GM23338 (cell line): ENCODE data around the gene CDH18. TPM values are rescaled to one million over a fixed set of nuclear protein-coding genes. Genes with fewer than 3 reads are reported as not detected.

Source experiments
- ATAC-seq: fragments of 200-7000 bp; cut with Tn5 transposase; 3 replicates; pipeline ENCODE4 v1.9.1; 2020
- DNase-seq: peaks from one replicate; pipeline ENCODE4 v3.0.0-alpha.2; 2015; ENCODE audit warnings: low spot score
- H2AFZ ChIP-seq: fragments of 200-600 bp; sonication (generic); 2 replicates; pipeline ENCODE4 v1.8.0; 2016; ENCODE audit warnings: antibody characterized with exemption, mild to moderate bottlenecking, moderate library complexity
- H3F3A ChIP-seq: fragments of 200-600 bp; sonication (generic); replicated peaks from 2 replicates; pipeline ENCODE4 v1.8.0; 2017; ENCODE audit warnings: antibody characterized with exemption, mixed run types, low read depth
- H3K27ac ChIP-seq: fragments of 200-600 bp; sonication (generic); 2 replicates; pipeline ENCODE4 v1.6.1; 2016; ENCODE audit warnings: low read depth
- H3K27me3 ChIP-seq: fragments of 200-600 bp; sonication (generic); 2 replicates; pipeline ENCODE4 v1.8.0; 2016; ENCODE audit warnings: mild to moderate bottlenecking, mixed run types, moderate library complexity; ENCODE audit not compliant: insufficient read depth
- H3K36me3 ChIP-seq: fragments of 200-600 bp; sonication (generic); 2 replicates; pipeline ENCODE4 v1.8.0; 2016; ENCODE audit warnings: mild to moderate bottlenecking; ENCODE audit not compliant: insufficient read depth
- H3K4me1 ChIP-seq: fragments of 200-600 bp; sonication (generic); 2 replicates; pipeline ENCODE4 v1.8.0; 2016; ENCODE audit warnings: mild to moderate bottlenecking, moderate library complexity; ENCODE audit not compliant: insufficient read depth
- H3K4me2 ChIP-seq: fragments of 200-600 bp; sonication (generic); 2 replicates; pipeline ENCODE4 v1.7.1; 2017; ENCODE audit warnings: mixed run types
- H3K4me3 ChIP-seq: fragments of 200-600 bp; sonication (generic); 2 replicates; pipeline ENCODE4 v1.6.1; 2016; ENCODE audit warnings: mixed run types
- H3K79me2 ChIP-seq: fragments of 200-600 bp; sonication (generic); replicated peaks from 2 replicates; pipeline ENCODE4 v1.8.0; 2017; ENCODE audit warnings: mild to moderate bottlenecking; ENCODE audit not compliant: insufficient read depth
- H3K9me2 ChIP-seq: fragments of 200-600 bp; sonication (generic); 2 replicates; pipeline ENCODE4 v1.8.0; 2017; ENCODE audit not compliant: insufficient read depth
- H4K20me1 ChIP-seq: fragments of 200-600 bp; sonication (generic); replicated peaks from 2 replicates; pipeline ENCODE4 v1.8.0; 2017; ENCODE audit warnings: mild to moderate bottlenecking; ENCODE audit not compliant: insufficient read depth
- H3K27ac Mint-ChIP-seq: 2 replicates; pipeline ENCODE4 v1.8.0; 2020; ENCODE audit warnings: inconsistent platforms, mild to moderate bottlenecking, moderate library complexity, mixed read lengths
- H3K27me3 Mint-ChIP-seq: 3 replicates; pipeline ENCODE4 v1.8.0; 2022; ENCODE audit warnings: low read depth, mild to moderate bottlenecking, moderate library complexity, mixed read lengths, inconsistent platforms; ENCODE audit not compliant: insufficient read depth, poor library complexity
- H3K36me3 Mint-ChIP-seq: 3 replicates; pipeline ENCODE4 v1.8.0; 2021; ENCODE audit warnings: low read depth, mild to moderate bottlenecking, inconsistent platforms, moderate library complexity, mixed read lengths
- H3K4me1 Mint-ChIP-seq: 3 replicates; pipeline ENCODE4 v1.8.0; 2020; ENCODE audit warnings: mild to moderate bottlenecking, inconsistent platforms, mixed read lengths
- H3K4me3 Mint-ChIP-seq: 3 replicates; pipeline ENCODE4 v1.8.0; 2021; ENCODE audit warnings: moderate library complexity, mild to moderate bottlenecking, inconsistent platforms, mixed read lengths
- H3K9me3 Mint-ChIP-seq: 3 replicates; pipeline ENCODE4 v1.8.0; 2020; ENCODE audit warnings: moderate library complexity, mild to moderate bottlenecking, inconsistent platforms, mixed read lengths
- CREB1 ChIP-seq: fragments of 250-450 bp; sonication (Bioruptor Pico); IDR thresholded peaks from 2 replicates; pipeline ENCODE4 v1.5.0; 2020; ENCODE audit warnings: low read depth, mild to moderate bottlenecking, moderate library complexity
- CTCF ChIP-seq, 2 experiments: fragments of 200-600 bp in 1 of 2; sonication (generic) in 1 of 2; conservative IDR thresholded peaks; 2 replicates each; pipeline versions ENCODE4 v1.5.1 to v1.6.1; 2016 to 2017; ENCODE audit warnings: antibody characterized with exemption in 2 of 2, low read depth in 2 of 2, mild to moderate bottlenecking in 2 of 2, moderate library complexity in 1 of 2
- EZH2 ChIP-seq: fragments of 200-600 bp; sonication (generic); IDR thresholded peaks from one replicate; pipeline ENCODE4 v1.8.0; 2017; ENCODE audit warnings: antibody characterized with exemption, mild to moderate bottlenecking, low read depth; ENCODE audit not compliant: unreplicated experiment
- EZH2phosphoT487 ChIP-seq: fragments of 200-600 bp; sonication (generic); IDR thresholded peaks from one replicate; pipeline ENCODE4 v1.8.1; 2018; ENCODE audit warnings: antibody characterized with exemption; ENCODE audit not compliant: unreplicated experiment
- JUNB ChIP-seq: IDR thresholded peaks from one replicate; pipeline ENCODE4 v1.6.1; 2016; ENCODE audit warnings: antibody characterized with exemption; ENCODE audit not compliant: unreplicated experiment
- NANOG ChIP-seq: IDR thresholded peaks from 2 replicates; pipeline ENCODE4 v1.6.1; 2016; ENCODE audit warnings: antibody characterized with exemption, borderline replicate concordance
- POLR2AphosphoS5 ChIP-seq: IDR thresholded peaks from 2 replicates; pipeline ENCODE4 v1.6.1; 2016; ENCODE audit warnings: antibody characterized with exemption, low read depth
- REST ChIP-seq: IDR thresholded peaks from one replicate; pipeline ENCODE4 v1.6.1; 2018; ENCODE audit warnings: antibody characterized with exemption; ENCODE audit not compliant: unreplicated experiment
- STAT1 ChIP-seq: IDR thresholded peaks from one replicate; pipeline ENCODE4 v1.6.1; 2016; ENCODE audit warnings: antibody characterized with exemption; ENCODE audit not compliant: unreplicated experiment
- ZNF114 ChIP-seq: fragments of 250-450 bp; sonication (Bioruptor Pico); IDR thresholded peaks from 2 replicates; pipeline ENCODE4 v1.5.0; 2020; ENCODE audit warnings: mild to moderate bottlenecking, moderate library complexity
- ZNF331 ChIP-seq: fragments of 250-450 bp; sonication (Bioruptor Pico); IDR thresholded peaks from 2 replicates; pipeline ENCODE4 v1.5.0; 2020; ENCODE audit warnings: low read depth, mild to moderate bottlenecking, moderate library complexity
- polyA plus RNA-seq: library from polyadenylated mRNA; unstranded; fragments of >200 nt; fragmentation: Nextera tagmentation; extraction: Ambion mirVana; gene quantifications from 2 replicates; pipeline ENCODE4 v1.2.1, GENCODE V29; 2016
- total RNA-seq: library from RNA; depleted of rRNA; stranded (reverse); fragments of >200 nt; shearing (Covaris generic); gene quantifications from 2 replicates; pipeline ENCODE4 v1.2.3, GENCODE V29; 2014
- TF ChIP-seq, protein P1 (sequence below): fragments of 250-450 bp; sonication (Bioruptor Pico); IDR thresholded peaks from 2 replicates; pipeline ENCODE4 v1.5.0; 2020; ENCODE audit warnings: mild to moderate bottlenecking, moderate library complexity

The CDH18 gene
- total and polyA plus RNA-seq, 2 experiments from 2014 or later: 1.3 TPM; not detected in 1

- H3K4me2 ChIP-seq: no peak overlapping the region
- no peaks in the 10 kb centered on the region for H3K4me1 Mint-ChIP-seq
- no peaks in the 10 kb centered on the region for H3K27me3 ChIP-seq
- no peak overlapping the region for H3K4me3 Mint-ChIP-seq
- no peak overlapping the region for H2AFZ ChIP-seq
- no peak for ATAC-seq
- no peaks in the 10 kb centered on the region for H3K79me2 ChIP-seq
- H4K20me1 ChIP-seq: no peaks in the 10 kb centered on the region
- no peaks in the 10 kb centered on the region for H3K9me3 Mint-ChIP-seq
- H3K27ac Mint-ChIP-seq: no peak overlapping the region
- H3F3A ChIP-seq: no peaks in the 10 kb centered on the region
- no peaks in the 10 kb centered on the region for H3K36me3 Mint-ChIP-seq
- TF ChIP-seq ZNF331 (CRISPR knock-in tag): no peak
- TF ChIP-seq EZH2phosphoT487: no peak
- no peak for TF ChIP-seq JUNB
- TF ChIP-seq ZNF114 (CRISPR knock-in tag): no peak
- TF ChIP-seq STAT1: no peak
- TF ChIP-seq NANOG: no peak
- no peak for TF ChIP-seq CREB1 (CRISPR knock-in tag)
- no peak for TF ChIP-seq REST
- no peak for TF ChIP-seq CTCF (conservative IDR thresholded peaks at IDR 0.05; ENCODE audit: low read depth in 2 of 2)
- no peak for TF ChIP-seq POLR2AphosphoS5
- H3K27ac ChIP-seq: no peak overlapping the region
- H3K27me3 Mint-ChIP-seq: peaks cover 3% of the 10 kb centered on the region
- peaks cover 10% of the 10 kb centered on the region; the same call in 1 of the 2 replicates for H3K9me2 ChIP-seq
- H3K36me3 ChIP-seq: no peaks in the 10 kb centered on the region
- H3K4me1 ChIP-seq: no peaks in the 10 kb centered on the region
- no peak overlapping the region for H3K4me3 ChIP-seq
- DNase-seq: no peak
These were observed 424.0 kb downstream of the CDH18 start for GRCh38 chr5:19564036-19564435.

DNA sequence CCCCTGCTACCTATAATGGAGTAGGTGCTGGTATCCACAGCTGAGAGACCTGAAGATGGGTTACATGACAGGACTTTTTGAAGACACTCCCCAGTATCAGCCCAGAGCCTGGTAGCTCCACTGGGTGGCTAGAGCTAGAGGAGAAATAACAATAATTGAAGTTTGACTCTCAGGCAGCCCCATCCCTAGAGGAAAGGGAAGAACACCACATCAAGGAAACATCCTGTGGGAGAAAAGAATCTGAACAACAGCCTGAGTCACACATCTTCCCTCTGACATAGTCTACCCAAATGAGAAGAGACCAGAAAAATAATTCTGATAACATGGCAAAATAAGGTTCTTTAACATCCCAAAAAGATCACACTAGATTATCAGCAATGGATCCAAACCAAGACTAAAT, 432.1 kb downstream of the CDH18 start:
- H3K9me2 ChIP-seq: peaks cover 11% of the 10 kb centered on the region
- peaks cover 7% of the 10 kb centered on the region; the same call in 1 of the 3 replicates for H3K9me3 Mint-ChIP-seq
- H3K27me3 ChIP-seq: no peaks in the 10 kb centered on the region
- H3K36me3 Mint-ChIP-seq: no peaks in the 10 kb centered on the region
- H3K27me3 Mint-ChIP-seq: no peaks in the 10 kb centered on the region
- H3K27ac ChIP-seq: no peak overlapping the region
- no peaks in the 10 kb centered on the region for H3K79me2 ChIP-seq
- H2AFZ ChIP-seq: no peak overlapping the region
- no peaks in the 10 kb centered on the region for H4K20me1 ChIP-seq
- ATAC-seq: no peak
- H3K27ac Mint-ChIP-seq: no peak overlapping the region; the same call in 1 of the 2 replicates
- H3K36me3 ChIP-seq: no peaks in the 10 kb centered on the region
- no peak overlapping the region for H3K4me3 Mint-ChIP-seq
- H3K4me3 ChIP-seq: no peak overlapping the region
- no peaks in the 10 kb centered on the region for H3K4me1 Mint-ChIP-seq
- H3K4me1 ChIP-seq: no peaks in the 10 kb centered on the region
- DNase-seq: no peak
- no peaks in the 10 kb centered on the region for H3F3A ChIP-seq
- H3K4me2 ChIP-seq: no peak overlapping the region
- TF ChIP-seq, protein P1, sequence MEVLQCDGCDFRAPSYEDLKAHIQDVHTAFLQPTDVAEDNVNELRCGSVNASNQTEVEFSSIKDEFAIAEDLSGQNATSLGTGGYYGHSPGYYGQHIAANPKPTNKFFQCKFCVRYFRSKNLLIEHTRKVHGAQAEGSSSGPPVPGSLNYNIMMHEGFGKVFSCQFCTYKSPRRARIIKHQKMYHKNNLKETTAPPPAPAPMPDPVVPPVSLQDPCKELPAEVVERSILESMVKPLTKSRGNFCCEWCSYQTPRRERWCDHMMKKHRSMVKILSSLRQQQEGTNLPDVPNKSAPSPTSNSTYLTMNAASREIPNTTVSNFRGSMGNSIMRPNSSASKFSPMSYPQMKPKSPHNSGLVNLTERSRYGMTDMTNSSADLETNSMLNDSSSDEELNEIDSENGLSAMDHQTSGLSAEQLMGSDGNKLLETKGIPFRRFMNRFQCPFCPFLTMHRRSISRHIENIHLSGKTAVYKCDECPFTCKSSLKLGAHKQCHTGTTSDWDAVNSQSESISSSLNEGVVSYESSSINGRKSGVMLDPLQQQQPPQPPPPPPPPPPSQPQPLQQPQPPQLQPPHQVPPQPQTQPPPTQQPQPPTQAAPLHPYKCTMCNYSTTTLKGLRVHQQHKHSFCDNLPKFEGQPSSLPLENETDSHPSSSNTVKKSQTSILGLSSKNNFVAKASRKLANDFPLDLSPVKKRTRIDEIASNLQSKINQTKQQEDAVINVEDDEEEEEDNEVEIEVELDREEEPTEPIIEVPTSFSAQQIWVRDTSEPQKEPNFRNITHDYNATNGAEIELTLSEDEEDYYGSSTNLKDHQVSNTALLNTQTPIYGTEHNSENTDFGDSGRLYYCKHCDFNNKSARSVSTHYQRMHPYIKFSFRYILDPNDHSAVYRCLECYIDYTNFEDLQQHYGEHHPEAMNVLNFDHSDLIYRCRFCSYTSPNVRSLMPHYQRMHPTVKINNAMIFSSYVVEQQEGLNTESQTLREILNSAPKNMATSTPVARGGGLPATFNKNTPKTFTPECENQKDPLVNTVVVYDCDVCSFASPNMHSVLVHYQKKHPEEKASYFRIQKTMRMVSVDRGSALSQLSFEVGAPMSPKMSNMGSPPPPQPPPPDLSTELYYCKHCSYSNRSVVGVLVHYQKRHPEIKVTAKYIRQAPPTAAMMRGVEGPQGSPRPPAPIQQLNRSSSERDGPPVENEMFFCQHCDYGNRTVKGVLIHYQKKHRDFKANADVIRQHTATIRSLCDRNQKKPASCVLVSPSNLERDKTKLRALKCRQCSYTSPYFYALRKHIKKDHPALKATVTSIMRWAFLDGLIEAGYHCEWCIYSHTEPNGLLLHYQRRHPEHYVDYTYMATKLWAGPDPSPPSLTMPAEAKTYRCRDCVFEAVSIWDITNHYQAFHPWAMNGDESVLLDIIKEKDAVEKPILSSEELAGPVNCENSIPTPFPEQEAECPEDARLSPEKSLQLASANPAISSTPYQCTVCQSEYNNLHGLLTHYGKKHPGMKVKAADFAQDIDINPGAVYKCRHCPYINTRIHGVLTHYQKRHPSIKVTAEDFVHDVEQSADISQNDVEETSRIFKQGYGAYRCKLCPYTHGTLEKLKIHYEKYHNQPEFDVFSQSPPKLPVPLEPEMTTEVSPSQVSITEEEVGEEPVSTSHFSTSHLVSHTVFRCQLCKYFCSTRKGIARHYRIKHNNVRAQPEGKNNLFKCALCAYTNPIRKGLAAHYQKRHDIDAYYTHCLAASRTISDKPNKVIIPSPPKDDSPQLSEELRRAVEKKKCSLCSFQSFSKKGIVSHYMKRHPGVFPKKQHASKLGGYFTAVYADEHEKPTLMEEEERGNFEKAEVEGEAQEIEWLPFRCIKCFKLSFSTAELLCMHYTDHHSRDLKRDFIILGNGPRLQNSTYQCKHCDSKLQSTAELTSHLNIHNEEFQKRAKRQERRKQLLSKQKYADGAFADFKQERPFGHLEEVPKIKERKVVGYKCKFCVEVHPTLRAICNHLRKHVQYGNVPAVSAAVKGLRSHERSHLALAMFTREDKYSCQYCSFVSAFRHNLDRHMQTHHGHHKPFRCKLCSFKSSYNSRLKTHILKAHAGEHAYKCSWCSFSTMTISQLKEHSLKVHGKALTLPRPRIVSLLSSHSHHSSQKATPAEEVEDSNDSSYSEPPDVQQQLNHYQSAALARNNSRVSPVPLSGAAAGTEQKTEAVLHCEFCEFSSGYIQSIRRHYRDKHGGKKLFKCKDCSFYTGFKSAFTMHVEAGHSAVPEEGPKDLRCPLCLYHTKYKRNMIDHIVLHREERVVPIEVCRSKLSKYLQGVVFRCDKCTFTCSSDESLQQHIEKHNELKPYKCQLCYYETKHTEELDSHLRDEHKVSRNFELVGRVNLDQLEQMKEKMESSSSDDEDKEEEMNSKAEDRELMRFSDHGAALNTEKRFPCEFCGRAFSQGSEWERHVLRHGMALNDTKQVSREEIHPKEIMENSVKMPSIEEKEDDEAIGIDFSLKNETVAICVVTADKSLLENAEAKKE (CRISPR knock-in tag): no peak
- TF ChIP-seq JUNB (no peak), CREB1 (CRISPR knock-in tag) (no peak), EZH2 (no peak)
